Tibial nerve (tissue), 4 donors: ENCODE data around the gene FYB1. TPM values are rescaled to one million over a fixed set of nuclear protein-coding genes. Genes with fewer than 3 reads are reported as not detected.

ENCODE experiments used
- DNase-seq, 2 donors: peaks; one replicate each; pipeline ENCODE4 v3.0.0-alpha.2; 2019; ENCODE audit warnings: low spot score in 2 of 2
- H3K27ac ChIP-seq, 4 donors: fragments of 200-600 bp; sonication (generic) in 3 of 4; one replicate each; pipeline ENCODE4 v1.5.1; 2017 to 2019; ENCODE audit warnings: mild to moderate bottlenecking in 1 of 4
- H3K27me3 ChIP-seq, 2 donors: fragments of 200-600 bp; sonication (generic) in 1 of 2; one replicate each; pipeline versions ENCODE4 v1.5.1 to v1.6.0; 2017 to 2019
- H3K36me3 ChIP-seq, 3 donors: fragments of 200-600 bp; sonication (generic); one replicate each; pipeline ENCODE4 v1.5.1; 2018 to 2019
- H3K4me1 ChIP-seq, 4 donors: fragments of 200-600 bp; sonication (generic) in 3 of 4; one replicate each; pipeline ENCODE4 v1.5.1; 2017 to 2019
- H3K4me3 ChIP-seq, 4 donors: fragments of 200-600 bp; sonication (generic) in 3 of 4; one replicate each; pipeline ENCODE4 v1.5.1; 2017 to 2019; ENCODE audit warnings: mild to moderate bottlenecking in 1 of 4, moderate library complexity in 1 of 4
- H3K9me3 ChIP-seq, 4 donors: fragments of 200-600 bp; sonication (generic) in 3 of 4; one replicate each; pipeline ENCODE4 v1.5.1; 2017 to 2019
- EP300 ChIP-seq, 2 donors: sonication (generic); formaldehyde crosslinking; IDR thresholded peaks; one replicate each; pipeline ENCODE4 v1.6.1; 2017; ENCODE audit warnings: antibody characterized with exemption in 2 of 2, mild to moderate bottlenecking in 1 of 2
- POLR2A ChIP-seq, 2 donors: fragments of 450-650 bp; IDR thresholded peaks; one replicate each; pipeline ENCODE4 v1.6.1; 2017; ENCODE audit warnings: antibody characterized with exemption in 2 of 2, mild to moderate bottlenecking in 2 of 2, moderate library complexity in 2 of 2
- WGBS, 2 donors: methylation state at CpG; one replicate each; pipeline ENCODE4 v1.1.5; 2018; 5-methylcytosine and 5-hydroxymethylcytosine counted together
- total RNA-seq, 4 donors: library from RNA; depleted of rRNA; stranded (reverse); fragments of >200 nt; gene quantifications; one replicate each; pipeline ENCODE4 v1.1.0, GENCODE V29; 2016
- TF ChIP-seq, protein P1 (sequence below), 5 experiments: fragments of 200-600 bp in 3 of 5; fragments of 450-650 bp in 2 of 5; sonication (generic) in 3 of 5; IDR thresholded peaks; one replicate each; pipeline ENCODE4 v1.5.1; 2016 to 2019; ENCODE audit warnings: antibody characterized with exemption in 5 of 5, mild to moderate bottlenecking in 3 of 5, moderate library complexity in 2 of 5

FYB1 gene
- total RNA-seq, 4 donors from 2014 or later: 6.7 to 25.1 (median 16.3) TPM

DNA sequence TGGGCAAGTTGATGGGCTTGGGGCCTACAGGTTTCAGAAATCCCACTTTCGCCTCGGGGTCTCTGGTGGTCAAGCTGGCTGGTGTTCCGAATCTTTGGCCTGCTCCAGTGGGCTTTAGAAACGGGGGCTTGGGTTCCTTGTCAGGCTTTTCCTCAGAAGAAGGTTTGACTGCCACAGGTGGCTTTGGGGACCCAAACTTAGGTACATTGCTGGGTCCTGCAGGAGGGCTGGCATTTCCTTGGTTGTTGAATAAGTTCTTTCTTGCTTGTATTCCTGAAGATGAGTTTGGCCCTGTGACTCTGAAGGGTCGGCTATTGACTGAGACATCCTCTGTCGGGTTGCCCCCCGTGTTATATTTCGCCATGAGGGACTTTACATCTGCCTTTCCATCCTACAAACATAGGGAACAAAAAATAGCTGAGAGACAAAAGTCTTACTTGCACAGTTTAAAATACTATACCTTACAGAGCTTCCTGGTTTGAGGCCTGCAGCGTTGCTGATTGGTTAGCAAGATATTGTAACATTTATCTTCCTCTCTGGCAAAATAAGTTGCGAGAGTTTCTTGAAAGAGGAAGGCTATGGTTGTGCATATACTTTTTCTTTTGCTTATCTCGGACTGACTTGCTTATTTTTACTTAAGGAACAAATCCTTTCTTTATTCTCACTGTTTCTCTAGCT is 16.6 kb downstream of the FYB1 start:
- DNase-seq: no peak
- H3K4me1 ChIP-seq: peaks cover 0 to 16% (median 0%) of the 10 kb centered on the region in 4 donors
- no peaks in the 10 kb centered on the region for H3K27me3 ChIP-seq
- no peaks in the 10 kb centered on the region for H3K36me3 ChIP-seq
- peak overlapping the region in 1 of 4 donors; percentile 47 for H3K27ac ChIP-seq
- H3K9me3 ChIP-seq: no peaks in the 10 kb centered on the region
- no peak overlapping the region for H3K4me3 ChIP-seq
- TF ChIP-seq EP300 (IDR thresholded peaks at IDR 0.05): no peak
- TF ChIP-seq POLR2A (IDR thresholded peaks at IDR 0.05): no peak
- TF ChIP-seq, protein P1, sequence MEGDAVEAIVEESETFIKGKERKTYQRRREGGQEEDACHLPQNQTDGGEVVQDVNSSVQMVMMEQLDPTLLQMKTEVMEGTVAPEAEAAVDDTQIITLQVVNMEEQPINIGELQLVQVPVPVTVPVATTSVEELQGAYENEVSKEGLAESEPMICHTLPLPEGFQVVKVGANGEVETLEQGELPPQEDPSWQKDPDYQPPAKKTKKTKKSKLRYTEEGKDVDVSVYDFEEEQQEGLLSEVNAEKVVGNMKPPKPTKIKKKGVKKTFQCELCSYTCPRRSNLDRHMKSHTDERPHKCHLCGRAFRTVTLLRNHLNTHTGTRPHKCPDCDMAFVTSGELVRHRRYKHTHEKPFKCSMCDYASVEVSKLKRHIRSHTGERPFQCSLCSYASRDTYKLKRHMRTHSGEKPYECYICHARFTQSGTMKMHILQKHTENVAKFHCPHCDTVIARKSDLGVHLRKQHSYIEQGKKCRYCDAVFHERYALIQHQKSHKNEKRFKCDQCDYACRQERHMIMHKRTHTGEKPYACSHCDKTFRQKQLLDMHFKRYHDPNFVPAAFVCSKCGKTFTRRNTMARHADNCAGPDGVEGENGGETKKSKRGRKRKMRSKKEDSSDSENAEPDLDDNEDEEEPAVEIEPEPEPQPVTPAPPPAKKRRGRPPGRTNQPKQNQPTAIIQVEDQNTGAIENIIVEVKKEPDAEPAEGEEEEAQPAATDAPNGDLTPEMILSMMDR (IDR thresholded peaks at IDR 0.05): no peak
- WGBS, 2 donors: 85 to 89% methylated on average over 11 of the region's 11 CpGs

DNA sequence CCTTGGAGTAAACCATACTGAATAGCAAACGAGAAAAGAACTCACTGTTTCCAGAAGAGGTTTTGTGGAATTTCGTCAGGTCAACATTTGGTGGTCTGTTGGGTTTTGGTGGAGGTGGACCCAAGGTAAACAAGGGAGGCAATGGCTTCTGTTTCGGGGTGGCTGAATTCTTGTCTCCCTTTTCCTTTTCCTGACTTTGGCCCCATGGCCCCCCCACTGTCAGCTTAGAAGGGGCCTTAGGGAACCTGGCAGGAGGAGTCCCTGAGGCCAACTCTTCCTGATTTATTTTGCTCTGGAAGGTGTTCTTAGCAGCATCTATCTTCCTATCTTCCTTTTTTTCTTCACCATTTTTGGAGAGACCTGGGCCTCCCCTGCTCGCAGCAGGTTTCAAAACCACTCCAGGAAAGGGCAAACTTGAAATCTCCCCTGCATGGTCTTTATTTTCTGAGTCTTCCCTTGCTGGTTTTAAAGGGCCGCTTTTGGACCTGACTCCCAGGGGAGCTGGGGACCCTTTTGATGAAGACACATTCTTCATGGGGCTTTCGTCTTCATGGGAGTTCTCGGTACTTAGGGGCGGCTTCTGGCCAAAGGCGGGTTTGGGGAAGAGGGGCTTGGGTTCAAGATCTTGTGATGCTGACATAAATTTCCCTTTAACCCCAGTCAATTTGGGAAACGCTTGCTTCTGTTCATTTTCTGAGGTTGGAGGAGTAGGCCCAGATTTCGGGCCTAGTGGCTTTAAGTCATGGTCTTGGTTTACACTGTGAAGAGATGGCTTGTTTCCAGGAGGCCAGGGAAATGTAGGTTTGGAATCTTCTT is 17.4 kb downstream of the FYB1 start:
- DNase-seq: no peak
- H3K4me3 ChIP-seq: peak overlapping the region in 1 of 4 donors; percentile 3
- no peaks in the 10 kb centered on the region for H3K27me3 ChIP-seq
- no peaks in the 10 kb centered on the region for H3K9me3 ChIP-seq
- no peaks in the 10 kb centered on the region for H3K36me3 ChIP-seq
- TF ChIP-seq, protein P1 (IDR thresholded peaks at IDR 0.05): no peak
- TF ChIP-seq POLR2A (IDR thresholded peaks at IDR 0.05) (no peak), EP300 (IDR thresholded peaks at IDR 0.05) (no peak)
- peaks cover 0 to 16% (median 0%) of the 10 kb centered on the region in 4 donors for H3K4me1 ChIP-seq
- 81 to 83% methylated on average over 11 of the region's 11 CpGs for WGBS, 2 donors
- peak overlapping the region in 3 of 4 donors; percentile 22 to 50 (median 47) for H3K27ac ChIP-seq

DNA sequence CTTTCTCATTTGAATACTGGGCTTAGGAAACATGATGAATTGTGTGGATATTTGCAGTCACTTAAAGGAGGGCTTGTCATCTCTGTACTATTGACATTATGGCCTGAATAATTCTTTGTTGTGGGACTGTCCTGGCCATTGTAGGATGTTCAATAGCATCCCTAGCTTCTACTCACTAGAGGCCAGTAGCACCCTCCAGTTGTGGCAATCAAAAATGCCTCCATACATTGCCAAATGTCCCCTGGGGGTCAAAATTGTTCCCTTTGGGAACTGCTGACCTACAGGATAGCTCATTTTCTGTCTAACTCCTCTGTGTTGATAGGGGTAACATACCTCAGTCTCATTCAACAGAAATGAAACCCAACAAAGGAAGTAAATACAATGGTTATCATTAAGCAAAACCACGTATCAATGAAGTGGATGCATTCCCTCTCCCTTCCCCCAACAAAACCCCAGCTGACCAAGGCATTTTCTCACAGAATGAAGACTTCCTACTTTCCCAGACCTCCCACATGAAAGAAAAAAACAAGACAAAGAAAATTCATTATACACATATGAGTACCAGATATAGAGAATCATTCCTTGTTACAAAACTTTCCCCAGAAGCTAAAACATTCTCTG is 18.1 kb downstream of the FYB1 start:
- Histone ChIP-seq H3K4me3 (no peak overlapping the region), H3K27me3 (no peaks in the 10 kb centered on the region), H3K27ac (peak overlapping the region in 1 of 4 donors; percentile 50), H3K9me3 (no peaks in the 10 kb centered on the region), H3K36me3 (no peaks in the 10 kb centered on the region), H3K4me1 (peaks cover 0 to 16% (median 0%) of the 10 kb centered on the region in 4 donors)
- DNase-seq: no peak
- WGBS, 2 donors: 50 to 56% methylated on average over 1 of the region's 1 CpG
- TF ChIP-seq EP300 (IDR thresholded peaks at IDR 0.05) (no peak), POLR2A (IDR thresholded peaks at IDR 0.05) (no peak)
- TF ChIP-seq, protein P1 (IDR thresholded peaks at IDR 0.05): no peak

DNA sequence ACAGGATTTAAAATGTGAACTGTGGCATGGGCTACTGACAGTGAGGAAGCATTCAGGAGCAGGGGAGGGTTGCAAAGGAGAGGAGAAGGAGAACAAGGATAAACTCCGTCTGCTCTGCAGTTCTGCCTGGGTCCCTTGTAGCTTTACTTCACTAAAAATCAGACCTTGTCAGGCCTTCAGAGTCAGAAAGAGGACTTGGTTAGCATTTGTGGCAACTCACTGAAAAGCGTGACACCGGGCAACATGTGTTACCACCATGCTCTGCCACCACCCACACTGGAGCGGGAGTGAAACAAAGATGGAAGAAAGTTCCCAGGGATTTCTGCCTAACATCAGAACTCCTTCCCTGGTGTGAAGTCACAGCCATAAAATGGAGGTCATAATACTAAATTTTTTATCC is 19.3 kb downstream of the FYB1 start:
- no peaks in the 10 kb centered on the region for H3K9me3 ChIP-seq
- H3K27me3 ChIP-seq: no peaks in the 10 kb centered on the region
- no peaks in the 10 kb centered on the region for H3K36me3 ChIP-seq
- DNase-seq: no peak
- peaks cover 0 to 16% (median 0%) of the 10 kb centered on the region in 4 donors for H3K4me1 ChIP-seq
- WGBS, 2 donors: 81 to 97% methylated on average over 4 of the region's 4 CpGs
- TF ChIP-seq, protein P1 (IDR thresholded peaks at IDR 0.05): no peak
- TF ChIP-seq POLR2A (IDR thresholded peaks at IDR 0.05): no peak
- TF ChIP-seq EP300 (IDR thresholded peaks at IDR 0.05): no peak
- peak overlapping the region in 1 of 4 donors; percentile 3 for H3K4me3 ChIP-seq
- no peak overlapping the region for H3K27ac ChIP-seq
